ENCODE measurements around the gene LGALS9. TPM values are rescaled to one million over a fixed set of nuclear protein-coding genes. Genes with fewer than 3 reads are reported as not detected.
A peak's percentile ranks its signal among the peaks of the same experiment; 100 is the strongest.

The LGALS9 gene
- total RNA-seq: 4.3 and 14.1 TPM in 2 replicates
- polyA plus RNA-seq: 3.1 and 9.9 TPM in 2 replicates

- no peaks in the 10 kb centered on the region for H3K9me3 ChIP-seq (ENCODE audit: low read depth)
- DNase-seq (ENCODE audit: low spot score): no peak
- H3K27ac ChIP-seq: no peak within 1 kb of the TSS
- no peaks in the 10 kb centered on the region for H3K4me1 ChIP-seq (ENCODE audit: insufficient read depth)
- no peaks in the 10 kb centered on the region for H3K9me2 ChIP-seq (replicated peaks; ENCODE audit: insufficient read depth)
- no peak within 1 kb of the TSS for H3K4me3 ChIP-seq
- H3K79me2 ChIP-seq: no peaks in the 10 kb centered on the region
- no peaks in the 10 kb centered on the region for H4K20me1 ChIP-seq (ENCODE audit: insufficient read depth, poor library complexity, severe bottlenecking)
- H3K4me2 ChIP-seq: no peak within 1 kb of the TSS
- WGBS (ENCODE audit: low lambda C conversion rate, missing lambda C conversion rate): 59% methylated on average over 10 of the region's 10 CpGs
- no peak for TF ChIP-seq EZH2 (IDR thresholded peaks at IDR 0.05; ENCODE audit: borderline replicate concordance)
- no peak for TF ChIP-seq EZH2phosphoT487 (IDR thresholded peaks at IDR 0.05; ENCODE audit: low read depth, severe bottlenecking, unreplicated experiment)
- no peak for TF ChIP-seq CTCF (IDR thresholded peaks at IDR 0.05; ENCODE audit: poor library complexity)
- no peaks in the 10 kb centered on the region for H3K36me3 ChIP-seq (replicated peaks; ENCODE audit: insufficient read depth, low read depth)
- H2AFZ ChIP-seq: no peak within 1 kb of the TSS
- H3K27me3 ChIP-seq: no peaks in the 10 kb centered on the region
Observed at GRCh38 chr17:27630607-27631410, at the start of gene LGALS9. LGALS9 (plus strand) TSS chr17:27631188; CDS start chr17:27631266, 78 bp downstream.

- Histone ChIP-seq H3K4me2 (no peak overlapping the region), H3K9me3 (ENCODE audit: low read depth) (no peaks in the 10 kb centered on the region), H2AFZ (no peak overlapping the region), H3K4me1 (ENCODE audit: insufficient read depth) (peaks cover 26% of the 10 kb centered on the region), H4K20me1 (ENCODE audit: insufficient read depth, poor library complexity, severe bottlenecking) (no peaks in the 10 kb centered on the region), H3K27me3 (no peaks in the 10 kb centered on the region), H3K36me3 (replicated peaks; ENCODE audit: insufficient read depth, low read depth) (no peaks in the 10 kb centered on the region), H3K9me2 (replicated peaks; ENCODE audit: insufficient read depth) (no peaks in the 10 kb centered on the region), H3K27ac (no peak overlapping the region), H3K79me2 (peaks cover 14% of the 10 kb centered on the region), H3K4me3 (no peak overlapping the region)
- WGBS (ENCODE audit: low lambda C conversion rate, missing lambda C conversion rate): 92% methylated on average over 9 of the region's 18 CpGs
- TF ChIP-seq CTCF (IDR thresholded peaks at IDR 0.05; ENCODE audit: poor library complexity) (no peak), EZH2phosphoT487 (IDR thresholded peaks at IDR 0.05; ENCODE audit: low read depth, severe bottlenecking, unreplicated experiment) (no peak), EZH2 (IDR thresholded peaks at IDR 0.05; ENCODE audit: borderline replicate concordance) (no peak)
- DNase-seq (ENCODE audit: low spot score): no peak
Observed at GRCh38 chr17:27582696-27583095, 48.3 kb upstream of the LGALS9 start.

GRCh38 chr17:27585153-27585681, 45.8 kb upstream of the LGALS9 start:
- no peak for DNase-seq (ENCODE audit: low spot score)

More at GRCh38 chr17:27585153-27585681, 45.8 kb upstream of the LGALS9 start:
- H3K4me3 ChIP-seq: no peak overlapping the region
- H4K20me1 ChIP-seq (ENCODE audit: insufficient read depth, poor library complexity, severe bottlenecking): no peaks in the 10 kb centered on the region
- 81% methylated on average over 9 of the region's 9 CpGs for WGBS (ENCODE audit: low lambda C conversion rate, missing lambda C conversion rate)
- no peaks in the 10 kb centered on the region for H3K9me3 ChIP-seq (ENCODE audit: low read depth)
- no peaks in the 10 kb centered on the region for H3K9me2 ChIP-seq (replicated peaks; ENCODE audit: insufficient read depth)
- peaks cover 5% of the 10 kb centered on the region for H3K79me2 ChIP-seq
- H3K27me3 ChIP-seq: no peaks in the 10 kb centered on the region
- H2AFZ ChIP-seq: no peak overlapping the region
- no peak overlapping the region for H3K4me2 ChIP-seq
- no peaks in the 10 kb centered on the region for H3K36me3 ChIP-seq (replicated peaks; ENCODE audit: insufficient read depth, low read depth)
- no peak for TF ChIP-seq EZH2phosphoT487 (IDR thresholded peaks at IDR 0.05; ENCODE audit: low read depth, severe bottlenecking, unreplicated experiment)
- no peak for TF ChIP-seq EZH2 (IDR thresholded peaks at IDR 0.05; ENCODE audit: borderline replicate concordance)
- no peak for TF ChIP-seq CTCF (IDR thresholded peaks at IDR 0.05; ENCODE audit: poor library complexity)
- peak overlapping the region; percentile 88 for H3K27ac ChIP-seq
- peaks cover 10% of the 10 kb centered on the region for H3K4me1 ChIP-seq (ENCODE audit: insufficient read depth)
